ENCODE results near the gene PCBP4. TPM values are rescaled to one million over a fixed set of nuclear protein-coding genes. Genes with fewer than 3 reads are reported as not detected.

Gene PCBP4
- total and polyA plus RNA-seq, 2 donors (not counting 1 experiment from before 2014, with no cell fraction given) = 15.3 to 25.6 TPM

DNA sequence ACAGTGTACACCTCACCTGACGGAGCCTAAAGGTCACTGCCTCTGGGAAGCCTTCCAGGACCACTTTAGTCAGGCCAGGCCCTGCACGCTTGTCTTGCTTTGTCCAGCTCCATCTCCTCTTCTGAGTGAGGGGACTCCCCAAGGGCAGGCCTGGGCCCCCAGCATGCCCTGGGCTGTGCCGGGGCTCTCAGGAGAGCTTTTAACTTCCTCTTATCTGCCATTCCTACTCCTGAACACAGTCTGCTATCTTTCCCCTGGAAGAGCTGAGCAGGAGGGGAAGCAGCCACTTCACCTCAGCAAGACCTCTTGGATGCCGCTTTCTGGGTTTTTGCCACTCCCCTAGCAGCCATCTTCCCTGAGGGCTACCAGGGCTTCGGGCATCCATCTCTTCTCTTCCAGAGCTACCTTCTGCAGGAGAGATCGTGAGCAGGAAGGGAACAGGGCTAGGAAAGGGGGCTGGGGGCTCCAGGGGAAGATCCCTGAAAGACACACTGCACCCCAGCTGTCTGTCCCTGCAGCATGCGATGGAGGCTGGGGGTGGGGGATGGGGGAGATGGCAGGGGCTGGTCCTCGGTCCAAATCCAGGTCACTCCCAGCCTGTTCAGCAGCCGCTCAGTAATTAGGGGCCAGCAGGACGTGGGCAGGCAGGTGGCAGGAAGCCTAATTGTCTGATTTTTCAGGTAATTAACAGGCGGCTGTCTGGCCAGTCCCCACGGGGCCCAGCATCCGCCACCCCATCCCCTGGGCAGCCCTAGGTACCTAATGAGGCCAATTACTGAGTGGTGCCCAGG, 48.4 kb upstream of the PCBP4 start:
- Histone ChIP-seq H3K27me3 (replicated peaks in 1 of 4; ENCODE audit: control extremely low read depth in 1 of 4, control insufficient read depth in 3 of 4, insufficient read depth in 4 of 4, low read length in 3 of 4) (peaks cover 0 to 3% (median 0%) of the 10 kb centered on the region in 4 experiments), H3K36me3 (replicated peaks in 1 of 2; ENCODE audit: control extremely low read depth in 1 of 2, control insufficient read depth in 1 of 2, extremely low read depth in 1 of 2, insufficient read depth in 2 of 2, low read length in 1 of 2) (no peaks in the 10 kb centered on the region), H4K20me1 (ENCODE audit: control insufficient read depth, insufficient read depth, low read length, poor library complexity, severe bottlenecking) (no peaks in the 10 kb centered on the region), H3K4me1 (ENCODE audit: control insufficient read depth in 2 of 2, insufficient read depth in 2 of 2, low read length in 2 of 2) (no peaks in the 10 kb centered on the region), H3K27ac (ENCODE audit: low read length in 2 of 2) (no peak overlapping the region), H3K9me3 (ENCODE audit: control extremely low read depth in 1 of 3, control insufficient read depth in 2 of 3, insufficient read depth in 1 of 3, low read length in 2 of 3) (no peaks in the 10 kb centered on the region), H3K4me2 (replicated peaks; ENCODE audit: low read depth, low read length, poor library complexity, severe bottlenecking) (no peak overlapping the region), H3K9ac (ENCODE audit: low read length) (no peak overlapping the region), H3K4me3 (ENCODE audit: control extremely low read depth in 1 of 5, extremely low read depth in 1 of 5, insufficient read depth in 1 of 5, low read depth in 2 of 5, low read length in 4 of 5) (no peak overlapping the region), H2AFZ (ENCODE audit: insufficient read depth, low read depth, low read length, poor library complexity, severe bottlenecking) (no peak overlapping the region), H3K79me2 (ENCODE audit: control insufficient read depth, insufficient read depth, low read length) (no peaks in the 10 kb centered on the region)
- intact Hi-C loops (cut with micrococcal nuclease) = no loop called here
- CTCF ChIA-PET = interaction anchor here (1.5 kb wide), 1 partner anchor 35 kb away, joined by 3 read pairs; no protein-coding TSS in a partner anchor
- TF ChIP-seq, protein P1, sequence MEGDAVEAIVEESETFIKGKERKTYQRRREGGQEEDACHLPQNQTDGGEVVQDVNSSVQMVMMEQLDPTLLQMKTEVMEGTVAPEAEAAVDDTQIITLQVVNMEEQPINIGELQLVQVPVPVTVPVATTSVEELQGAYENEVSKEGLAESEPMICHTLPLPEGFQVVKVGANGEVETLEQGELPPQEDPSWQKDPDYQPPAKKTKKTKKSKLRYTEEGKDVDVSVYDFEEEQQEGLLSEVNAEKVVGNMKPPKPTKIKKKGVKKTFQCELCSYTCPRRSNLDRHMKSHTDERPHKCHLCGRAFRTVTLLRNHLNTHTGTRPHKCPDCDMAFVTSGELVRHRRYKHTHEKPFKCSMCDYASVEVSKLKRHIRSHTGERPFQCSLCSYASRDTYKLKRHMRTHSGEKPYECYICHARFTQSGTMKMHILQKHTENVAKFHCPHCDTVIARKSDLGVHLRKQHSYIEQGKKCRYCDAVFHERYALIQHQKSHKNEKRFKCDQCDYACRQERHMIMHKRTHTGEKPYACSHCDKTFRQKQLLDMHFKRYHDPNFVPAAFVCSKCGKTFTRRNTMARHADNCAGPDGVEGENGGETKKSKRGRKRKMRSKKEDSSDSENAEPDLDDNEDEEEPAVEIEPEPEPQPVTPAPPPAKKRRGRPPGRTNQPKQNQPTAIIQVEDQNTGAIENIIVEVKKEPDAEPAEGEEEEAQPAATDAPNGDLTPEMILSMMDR (IDR thresholded peaks at IDR 0.05) = no peak
- TF ChIP-seq EZH2 (IDR thresholded peaks at IDR 0.05; ENCODE audit: borderline replicate concordance, insufficient read depth, low read depth, low read length, poor library complexity, severe bottlenecking) = no peak
- H3K27me3 Mint-ChIP-seq = peaks cover 3% of the 10 kb centered on the region
- DNase-seq = no peak
- no peak for ATAC-seq (ENCODE audit: low read depth)
- H3K27ac Mint-ChIP-seq = no peak overlapping the region
- POLR2A ChIA-PET = no interaction called here
- 82% methylated on average over 11 of the region's 13 CpGs for WGBS (ENCODE audit: insufficient coverage)
- H3K4me1 Mint-ChIP-seq = no peaks in the 10 kb centered on the region
- H3K9me3 Mint-ChIP-seq (ENCODE audit: insufficient read depth) = no peaks in the 10 kb centered on the region
- no peak overlapping the region for H3K4me3 Mint-ChIP-seq

DNA sequence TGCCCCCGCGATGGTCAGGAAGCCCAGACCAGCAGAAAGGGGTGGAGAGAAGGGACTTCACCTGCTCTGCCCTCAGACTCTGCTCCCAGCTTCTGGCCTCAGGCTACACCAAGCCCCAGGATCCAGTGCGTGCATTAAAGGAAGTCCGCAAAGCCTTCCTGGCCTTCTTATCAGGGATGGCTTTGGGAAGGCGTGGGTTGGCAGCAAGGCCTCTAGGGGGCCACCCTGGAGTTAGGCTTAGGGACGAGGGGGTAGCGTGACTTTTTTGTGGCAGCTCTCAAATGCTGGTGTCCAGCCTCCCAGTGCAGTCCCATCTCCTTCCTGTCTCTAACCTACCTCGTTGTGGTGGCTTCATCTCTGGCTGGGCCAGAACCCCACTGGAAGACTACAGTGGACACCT, 47.4 kb upstream of the PCBP4 start:
- no peaks in the 10 kb centered on the region for H3K36me3 ChIP-seq (replicated peaks in 1 of 2; ENCODE audit: control extremely low read depth in 1 of 2, control insufficient read depth in 1 of 2, extremely low read depth in 1 of 2, insufficient read depth in 2 of 2, low read length in 1 of 2)
- intact Hi-C loops (cut with micrococcal nuclease) = no loop called here
- CTCF ChIA-PET = interaction anchor here (0.9 kb wide), 1 partner anchor 12 kb away, joined by 3 read pairs; no protein-coding TSS in a partner anchor
- POLR2A ChIA-PET = no interaction called here
- H3K27ac Mint-ChIP-seq = no peak overlapping the region
- no peak overlapping the region for H3K4me3 Mint-ChIP-seq
- peaks cover 0 to 3% (median 0%) of the 10 kb centered on the region in 4 experiments for H3K27me3 ChIP-seq (replicated peaks in 1 of 4; ENCODE audit: control extremely low read depth in 1 of 4, control insufficient read depth in 3 of 4, insufficient read depth in 4 of 4, low read length in 3 of 4)
- H3K9me3 ChIP-seq (ENCODE audit: control extremely low read depth in 1 of 3, control insufficient read depth in 2 of 3, insufficient read depth in 1 of 3, low read length in 2 of 3) = no peaks in the 10 kb centered on the region
- ATAC-seq (ENCODE audit: low read depth) (no peak), DNase-seq (no peak)
- no peaks in the 10 kb centered on the region for H4K20me1 ChIP-seq (ENCODE audit: control insufficient read depth, insufficient read depth, low read length, poor library complexity, severe bottlenecking)
- H3K79me2 ChIP-seq (ENCODE audit: control insufficient read depth, insufficient read depth, low read length) = no peaks in the 10 kb centered on the region
- 88% methylated on average over 8 of the region's 8 CpGs for WGBS (ENCODE audit: insufficient coverage)
- H3K4me2 ChIP-seq (replicated peaks; ENCODE audit: low read depth, low read length, poor library complexity, severe bottlenecking) = no peak overlapping the region
- no peak for TF ChIP-seq EZH2 (IDR thresholded peaks at IDR 0.05; ENCODE audit: borderline replicate concordance, insufficient read depth, low read depth, low read length, poor library complexity, severe bottlenecking)
- TF ChIP-seq, protein P1 (IDR thresholded peaks at IDR 0.05) = no peak
- no peaks in the 10 kb centered on the region for H3K9me3 Mint-ChIP-seq (ENCODE audit: insufficient read depth)
- no peak overlapping the region for H3K9ac ChIP-seq (ENCODE audit: low read length)
- no peaks in the 10 kb centered on the region for H3K4me1 ChIP-seq (ENCODE audit: control insufficient read depth in 2 of 2, insufficient read depth in 2 of 2, low read length in 2 of 2)
- H3K27me3 Mint-ChIP-seq = peaks cover 3% of the 10 kb centered on the region
- H3K4me1 Mint-ChIP-seq = no peaks in the 10 kb centered on the region
- H3K4me3 ChIP-seq (ENCODE audit: control extremely low read depth in 1 of 5, extremely low read depth in 1 of 5, insufficient read depth in 1 of 5, low read depth in 2 of 5, low read length in 4 of 5) = no peak overlapping the region
- H3K27ac ChIP-seq (ENCODE audit: low read length in 2 of 2) = no peak overlapping the region
- H2AFZ ChIP-seq (ENCODE audit: insufficient read depth, low read depth, low read length, poor library complexity, severe bottlenecking) = no peak overlapping the region

All from B cell (primary cell).